ENCODE data around the gene DHRS12.

The DHRS12 gene

GRCh38 chr13:51784097-51784496 is 19.9 kb downstream of the DHRS12 start:
- no peak for DNase-seq (ENCODE audit: low read depth in 2 of 2, low spot score in 1 of 2)

DNA sequence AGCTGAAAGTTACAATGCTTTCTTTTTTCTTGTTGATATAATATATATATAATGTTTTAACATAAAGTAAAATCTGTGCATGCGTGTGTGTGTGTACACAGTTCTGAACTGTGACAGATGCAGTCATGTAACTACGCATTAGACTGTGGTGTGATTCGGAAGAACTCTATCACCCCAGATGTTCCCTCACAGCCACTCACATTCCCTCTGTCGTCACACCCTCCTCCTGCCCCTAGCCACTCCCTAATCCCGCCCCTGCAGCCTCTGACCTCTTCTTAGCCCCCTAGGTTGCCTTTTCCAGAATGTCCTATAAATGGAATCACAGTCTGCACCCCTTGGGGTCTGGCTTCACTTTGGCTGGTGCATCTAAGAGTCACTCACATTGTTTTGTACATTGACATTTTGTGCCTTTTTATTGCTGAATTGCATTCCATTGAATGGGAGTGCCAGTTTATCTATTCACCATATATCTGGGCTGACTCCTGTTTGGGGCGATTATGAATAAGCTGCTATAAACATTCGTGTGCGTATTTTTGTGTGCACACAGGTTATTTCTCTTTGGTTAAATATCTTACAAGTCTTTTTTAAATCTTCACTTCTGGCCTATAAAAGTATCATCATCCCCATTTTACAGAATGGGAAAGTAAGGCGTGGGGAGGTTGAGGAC is 20.4 kb downstream of the DHRS12 start:
- DNase-seq (ENCODE audit: low read depth in 2 of 2, low spot score in 1 of 2) = no peak

DNA sequence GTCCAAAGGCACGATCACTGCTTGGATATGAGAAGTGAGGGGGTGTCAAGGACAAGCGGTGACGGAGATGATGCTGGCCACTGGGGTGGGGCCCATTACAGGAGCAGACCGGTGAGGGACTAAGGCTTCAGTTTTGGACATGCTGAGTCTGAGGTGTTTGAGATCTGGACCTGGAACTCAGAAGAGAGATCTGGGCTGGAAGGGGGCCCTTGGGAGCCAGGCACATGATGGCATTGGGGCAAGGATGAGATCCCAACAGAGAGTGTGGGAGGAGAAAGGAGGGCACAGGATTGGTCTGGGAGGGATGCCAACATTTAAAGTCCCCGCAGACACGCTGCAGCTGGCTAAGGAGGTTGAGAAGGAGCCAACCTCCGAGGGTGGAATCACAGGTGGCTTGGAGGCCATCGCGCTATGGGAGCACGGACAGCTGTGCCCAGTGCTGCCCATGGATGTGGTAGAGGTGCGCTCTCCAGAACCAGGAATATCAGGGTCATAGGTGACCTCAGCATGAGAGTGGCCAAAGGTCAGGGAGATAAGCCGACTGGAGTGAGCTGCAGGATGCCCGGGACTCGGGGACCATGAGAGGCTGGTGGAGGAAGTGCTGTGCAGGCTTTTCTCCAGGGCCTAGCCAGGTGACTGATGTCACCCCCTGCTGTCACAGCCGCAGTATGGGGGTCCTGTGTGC is 21.8 kb downstream of the DHRS12 start:
- no peak for DNase-seq (ENCODE audit: low read depth in 2 of 2, low spot score in 1 of 2)

DNA sequence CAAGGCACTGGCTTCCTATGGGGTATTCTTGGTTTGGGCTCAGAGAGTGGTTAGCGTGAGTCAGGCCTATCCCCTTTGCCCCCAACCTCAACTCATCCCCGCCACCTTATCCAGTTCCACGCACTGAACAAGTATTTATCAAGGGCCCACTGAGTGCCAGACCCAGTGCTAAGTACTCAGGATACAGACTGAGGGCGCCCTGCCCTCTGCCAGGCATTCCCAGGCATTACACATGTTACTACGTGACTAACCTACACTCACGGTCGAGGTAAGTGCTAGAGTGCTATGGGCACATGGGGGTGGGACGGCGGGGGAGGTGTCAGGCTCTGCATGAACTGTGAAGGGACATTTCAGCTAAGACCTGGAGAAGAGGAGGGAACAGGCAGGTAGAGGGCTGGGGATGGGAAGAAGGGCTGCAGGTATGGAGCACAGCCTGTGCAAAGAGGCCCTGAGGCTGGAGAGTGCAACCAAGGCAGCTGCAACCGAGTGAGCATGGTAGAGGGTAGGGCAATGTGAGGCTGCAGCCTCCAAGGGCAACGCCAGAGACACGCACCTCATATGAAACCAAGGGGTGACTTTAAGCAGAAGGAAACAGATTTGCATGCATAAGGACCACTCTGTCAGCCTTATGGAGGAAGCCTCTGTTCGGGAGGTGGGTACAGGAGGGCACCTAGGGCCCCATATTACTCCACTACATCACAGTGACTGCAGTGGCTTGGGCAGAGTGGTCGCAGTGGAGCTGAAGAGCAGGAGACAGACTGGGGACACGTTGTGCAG is 22.5 kb downstream of the DHRS12 start:
- DNase-seq (ENCODE audit: low read depth in 2 of 2, low spot score in 1 of 2) = no peak

GRCh38 chr13:51780099-51780498 is 23.9 kb downstream of the DHRS12 start:
- DNase-seq (ENCODE audit: low read depth in 2 of 2, low spot score in 1 of 2) = no peak

GRCh38 chr13:51778392-51778791 is 25.6 kb downstream of the DHRS12 start:
- DNase-seq (ENCODE audit: low read depth in 2 of 2, low spot score in 1 of 2) = no peak

- no peak for DNase-seq (ENCODE audit: low read depth in 2 of 2, low spot score in 1 of 2)
These were observed 26.0 kb downstream of the DHRS12 start for GRCh38 chr13:51777921-51778320.

DNA sequence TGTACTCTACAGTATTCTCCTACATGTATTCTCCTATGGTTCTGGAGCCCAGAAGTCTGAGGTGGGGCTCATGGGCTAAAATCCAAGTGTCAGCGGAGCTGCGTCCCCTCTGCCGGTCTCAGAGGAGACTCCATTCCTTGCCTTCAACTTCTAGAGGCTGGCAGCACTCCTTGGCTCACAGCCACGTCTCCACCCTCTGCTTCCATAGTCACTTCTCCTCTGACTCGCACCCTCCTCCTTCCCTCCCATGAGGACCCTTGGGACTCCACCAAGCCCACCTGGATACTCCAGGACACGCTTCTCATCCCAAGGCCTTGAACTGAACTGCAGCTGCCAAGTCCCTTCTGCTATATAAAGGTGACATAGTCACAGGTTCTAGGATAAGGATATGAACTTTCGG is 27.8 kb downstream of the DHRS12 start:
- DNase-seq (ENCODE audit: low read depth in 2 of 2, low spot score in 1 of 2) = no peak

DNA sequence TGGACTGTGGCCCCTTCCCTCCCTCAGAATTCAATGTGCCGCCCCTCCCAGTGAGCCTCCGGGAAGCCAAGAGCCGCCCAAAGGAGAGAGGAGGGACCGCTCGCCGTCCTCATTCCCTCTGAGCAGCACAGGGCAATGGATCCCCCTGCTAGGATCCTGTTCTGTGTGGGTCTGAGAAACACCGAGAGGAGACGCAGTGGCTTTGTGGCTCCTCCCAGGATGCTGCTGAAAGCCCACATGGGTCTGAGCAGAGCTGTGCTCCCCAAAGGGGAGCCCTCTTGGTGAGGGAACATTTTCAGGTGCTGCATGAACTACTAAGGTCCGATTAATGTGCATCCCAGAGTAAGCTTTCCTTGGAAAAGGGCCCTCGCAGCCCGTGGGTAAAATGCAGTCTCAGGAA is 30.4 kb downstream of the DHRS12 start:
- DNase-seq (ENCODE audit: low read depth in 2 of 2, low spot score in 1 of 2) = no peak

DNA sequence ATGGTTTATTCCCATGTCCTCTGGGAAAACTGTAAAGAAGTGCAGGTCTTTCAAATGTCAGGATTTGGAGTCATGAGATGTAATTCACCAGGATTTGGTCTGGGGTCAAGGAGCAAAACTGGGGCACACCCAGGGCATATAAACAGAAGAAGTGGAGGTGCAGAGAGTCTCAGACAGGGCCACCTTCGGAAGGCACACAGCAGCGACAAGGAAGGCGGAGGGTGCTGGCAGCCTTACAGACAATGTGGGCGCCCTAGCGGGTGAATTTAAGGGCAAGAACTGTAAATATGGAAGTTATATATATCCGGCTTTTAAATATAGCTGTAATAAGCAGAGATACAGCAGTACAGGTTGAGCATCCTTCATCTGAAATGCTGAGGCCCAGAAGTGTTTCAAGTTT is 31.2 kb downstream of the DHRS12 start:
- DNase-seq (ENCODE audit: low read depth in 2 of 2, low spot score in 1 of 2) = no peak

- DNase-seq (ENCODE audit: low read depth in 2 of 2, low spot score in 1 of 2) = no peak
These were observed 31.9 kb downstream of the DHRS12 start for GRCh38 chr13:51772105-51772455.

- no peak for DNase-seq (ENCODE audit: low read depth in 2 of 2, low spot score in 1 of 2)
These were observed 32.4 kb downstream of the DHRS12 start for GRCh38 chr13:51771418-51772104.

DNA sequence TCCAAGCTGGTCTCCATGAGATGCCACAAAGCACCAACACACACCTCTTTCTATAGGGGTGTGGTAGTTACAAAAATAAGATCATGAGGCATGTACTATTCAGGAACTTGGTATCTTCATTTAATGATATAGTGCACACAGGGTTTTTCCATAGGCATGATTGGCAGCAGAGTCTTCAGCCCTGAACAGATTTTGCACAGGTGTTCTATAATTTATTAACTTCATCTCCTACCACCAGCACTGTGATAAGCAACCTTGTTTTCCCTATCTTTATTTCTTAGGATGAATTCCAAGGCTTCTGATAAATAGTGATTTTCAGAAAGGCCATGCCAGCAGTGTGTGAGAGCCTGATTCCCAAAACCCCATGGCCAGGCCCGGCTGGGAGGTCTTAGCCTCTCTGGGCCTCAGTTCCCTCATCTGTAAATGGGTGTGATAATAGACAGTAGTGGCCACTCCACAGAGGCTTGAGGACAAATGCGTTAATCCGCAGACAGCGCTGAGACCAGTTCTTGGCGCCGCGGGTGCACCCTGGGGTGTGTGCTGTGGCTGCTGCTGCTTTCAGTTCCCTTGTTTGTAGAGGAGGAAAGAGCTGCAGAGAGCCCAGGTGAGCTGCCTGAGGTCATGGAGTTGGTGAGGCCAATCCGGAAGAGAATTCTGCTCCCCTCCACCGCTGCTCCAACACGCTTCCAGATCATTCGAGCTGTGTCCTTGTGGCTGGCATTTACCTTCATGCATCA is 33.1 kb downstream of the DHRS12 start:
- DNase-seq (ENCODE audit: low read depth in 2 of 2, low spot score in 1 of 2) = no peak

DNA sequence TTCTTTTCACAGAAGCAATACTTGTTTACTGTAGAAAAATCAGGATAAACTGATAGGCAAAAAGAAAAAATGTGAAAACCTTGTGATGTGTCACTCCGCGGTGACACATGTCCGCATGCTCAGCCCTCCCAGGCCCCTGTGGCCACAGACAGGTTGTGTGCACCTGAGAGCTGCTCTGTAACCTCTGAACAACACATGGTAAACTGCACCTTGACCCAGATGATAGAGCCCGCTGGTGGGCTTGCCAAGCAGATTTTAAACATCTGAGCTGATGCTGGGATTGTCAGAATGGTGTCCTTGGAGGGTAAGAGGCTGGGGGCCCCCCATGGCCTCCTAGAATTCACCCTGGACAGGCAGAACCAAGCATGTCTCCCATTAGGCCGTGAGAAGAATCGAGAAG is 33.8 kb downstream of the DHRS12 start:
- DNase-seq (ENCODE audit: low read depth in 2 of 2, low spot score in 1 of 2) = no peak

DNA sequence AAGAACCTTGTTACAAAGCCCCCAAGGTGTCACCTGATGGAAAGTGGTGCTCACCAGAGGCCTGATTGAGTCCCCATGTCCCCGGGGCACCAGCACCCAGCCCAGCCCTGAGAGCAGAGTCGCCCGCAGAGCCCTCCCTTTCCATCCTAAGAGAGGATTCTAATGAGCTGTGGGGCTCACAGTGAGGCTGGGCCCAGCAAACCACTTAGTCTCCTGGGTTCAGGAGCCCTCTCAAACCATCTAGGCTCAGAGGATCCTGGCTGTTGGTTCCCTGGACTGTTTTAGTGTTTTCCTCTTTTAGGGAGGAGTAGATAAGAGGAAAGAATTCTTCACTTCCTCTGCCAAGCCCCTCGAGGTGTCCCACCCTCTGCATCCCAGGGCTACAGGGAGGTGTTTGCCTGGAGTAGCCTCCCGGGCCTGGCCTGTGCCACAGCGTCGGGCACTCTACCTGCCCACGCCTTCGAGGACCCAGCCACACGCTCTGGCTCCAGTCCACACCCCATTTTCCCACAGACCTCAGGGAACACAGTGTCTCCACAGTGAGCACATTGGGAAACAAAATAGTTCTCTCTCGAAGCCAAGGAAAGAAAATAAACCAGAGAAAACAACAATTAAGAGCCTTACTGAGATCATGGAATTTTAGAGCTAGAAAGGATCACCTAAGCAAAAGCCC is 34.4 kb downstream of the DHRS12 start:
- DNase-seq (ENCODE audit: low read depth in 2 of 2, low spot score in 1 of 2) = no peak

DNA sequence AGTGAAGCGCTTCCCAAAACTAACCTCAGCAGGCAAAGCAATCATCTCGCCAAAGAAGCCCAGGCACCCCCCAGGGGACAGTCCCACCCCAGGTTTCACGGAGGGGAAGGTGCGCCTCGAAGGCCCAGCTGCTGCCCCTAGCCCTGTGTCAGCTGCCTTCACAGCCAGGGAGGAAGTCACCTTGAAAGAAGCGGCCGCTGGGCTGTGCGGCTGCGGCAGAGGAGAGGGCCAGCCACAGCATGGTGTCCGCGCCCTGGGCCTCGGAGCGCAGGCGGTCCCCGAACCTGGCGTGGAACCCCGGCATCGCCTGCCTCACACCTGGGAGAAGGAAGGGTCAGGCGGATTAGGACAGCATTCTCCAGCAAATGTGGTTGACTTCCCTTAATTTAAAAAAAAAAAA is 35.0 kb downstream of the DHRS12 start:
- DNase-seq (ENCODE audit: low read depth in 2 of 2, low spot score in 1 of 2) = no peak

DNA sequence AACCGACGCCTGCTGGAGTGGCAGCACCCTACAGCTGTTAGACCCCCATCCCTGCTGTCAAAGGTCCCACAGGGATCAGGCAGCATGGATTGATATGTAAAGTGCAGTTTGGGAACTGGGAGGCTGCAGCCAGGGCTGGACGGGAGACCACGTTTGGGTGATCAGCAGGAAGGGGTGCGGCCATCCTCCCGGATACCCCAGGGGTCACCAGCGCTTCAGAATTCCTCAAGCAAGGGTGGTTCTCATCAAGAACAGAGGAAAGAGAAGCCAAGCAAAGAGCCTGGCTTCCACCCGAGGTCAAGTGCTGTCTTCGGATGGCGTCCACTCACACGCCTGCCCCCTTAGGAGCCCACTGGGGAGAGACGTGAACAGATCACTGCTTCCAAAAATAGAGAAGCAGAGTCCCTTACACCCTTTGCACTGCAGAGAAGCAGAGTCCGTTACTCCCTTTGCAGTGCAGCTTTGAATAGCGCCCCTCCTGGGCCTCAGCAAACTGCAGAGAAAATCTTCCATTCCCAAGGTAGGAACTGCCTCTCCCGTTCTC is 35.5 kb downstream of the DHRS12 start:
- DNase-seq (ENCODE audit: low read depth in 2 of 2, low spot score in 1 of 2) = no peak

GRCh38 chr13:51767100-51767499 is 36.9 kb downstream of the DHRS12 start:
- no peak for DNase-seq (ENCODE audit: low read depth in 2 of 2, low spot score in 1 of 2)

GRCh38 chr13:51765142-51765515 is 38.8 kb downstream of the DHRS12 start:
- DNase-seq (ENCODE audit: low read depth in 2 of 2, low spot score in 1 of 2) = no peak
